Lung (tissue), 12 donors: Measurements from ENCODE around the gene PNKP. TPM values are rescaled to one million over a fixed set of nuclear protein-coding genes. Genes with fewer than 3 reads are reported as not detected.

ENCODE experiments used
- ATAC-seq: fragments of 200-7000 bp; cut with Tn5 transposase; one replicate; pipeline ENCODE4 v1.9.1; 2020; ENCODE audit warnings: moderate number of reproducible peaks; ENCODE audit not compliant: insufficient read depth, low FRiP score
- DNase-seq, 3 donors: peaks; one replicate each; pipeline ENCODE4 v3.0.0-alpha.2; 2013 to 2017
- H3K27ac ChIP-seq, 2 donors: one replicate each; pipeline ENCODE4 v1.5.1; 2013; ENCODE audit warnings: mild to moderate bottlenecking in 2 of 2, moderate library complexity in 2 of 2, control low read depth in 1 of 2, inconsistent platforms in 1 of 2, low read depth in 1 of 2, low read length in 1 of 2
- H3K27me3 ChIP-seq, 3 donors: one replicate each; pipeline ENCODE4 v1.5.1; 2013; ENCODE audit warnings: low read length in 2 of 3; ENCODE audit not compliant: control insufficient read depth in 3 of 3, insufficient read depth in 3 of 3
- H3K36me3 ChIP-seq, 4 donors: one replicate each; pipeline ENCODE4 v1.5.1; 2013; ENCODE audit warnings: low read length in 4 of 4, mild to moderate bottlenecking in 1 of 4, moderate library complexity in 1 of 4; ENCODE audit not compliant: control insufficient read depth in 4 of 4, insufficient read depth in 4 of 4
- H3K4me1 ChIP-seq, 5 donors: one replicate each; pipeline ENCODE4 v1.5.1; 2013; ENCODE audit warnings: low read length in 5 of 5, mild to moderate bottlenecking in 2 of 5, moderate library complexity in 1 of 5; ENCODE audit not compliant: control insufficient read depth in 5 of 5, insufficient read depth in 5 of 5
- H3K4me3 ChIP-seq: one replicate; pipeline ENCODE4 v1.5.1; 2013; ENCODE audit warnings: mild to moderate bottlenecking, control low read depth, moderate library complexity
- H3K9ac ChIP-seq, 2 donors: one replicate each; pipeline ENCODE4 v1.5.1; 2013; ENCODE audit warnings: low read length in 2 of 2, control low read depth in 1 of 2; ENCODE audit not compliant: insufficient read depth in 1 of 2
- H3K9me3 ChIP-seq, 4 donors: one replicate each; pipeline ENCODE4 v1.5.1; 2013; ENCODE audit warnings: low read length in 3 of 4, mild to moderate bottlenecking in 1 of 4, moderate library complexity in 1 of 4; ENCODE audit not compliant: control insufficient read depth in 4 of 4, insufficient read depth in 3 of 4
- CTCF ChIP-seq: IDR thresholded peaks from 2 replicates; pipeline ENCODE4 v1.5.1; 2012; ENCODE audit warnings: mild to moderate bottlenecking; ENCODE audit errors: control extremely low read depth, extremely low read depth
- WGBS, 2 donors: extraction: QIAGEN DNeasy Blood & Tissue Kit; methylation state at CpG; one replicate each; pipeline ENCODE4 v1.1.7; 2013; 5-methylcytosine and 5-hydroxymethylcytosine counted together
- polyA plus RNA-seq, 2 donors: library from polyadenylated mRNA; stranded (reverse); fragments of 200-250 nt; gene quantifications; one replicate each; pipeline ENCODE4 v1.2.1, GENCODE V29; 2013
- total RNA-seq, 2 donors: library from RNA; depleted of rRNA in 1 of 2; stranded (reverse); fragments of >200 nt in 1 of 2; gene quantifications; one replicate each; pipeline ENCODE4 v1.2.1, GENCODE V29; 2014 to 2021
- donor health status: control.
- donor health status: control.
- donor health status: Bipolar disorder and iron deficiency.
- donor health status: healthy.
- donor health status: DM: yes; HTN: yes; CAD: no.

Gene PNKP
- total and polyA plus RNA-seq, 4 donors: 44.7 to 120 (median 64.2) TPM

GRCh38 chr19:49855676-49856573 is 11.5 kb downstream of the PNKP start:
- no peak for DNase-seq
- Histone ChIP-seq H3K4me3 (no peak overlapping the region), H3K4me1 (peaks cover 0 to 25% (median 13%) of the 10 kb centered on the region in 5 donors), H3K9ac (no peak overlapping the region), H3K36me3 (peaks cover 0 to 56% (median 30%) of the 10 kb centered on the region in 4 donors), H3K9me3 (no peaks in the 10 kb centered on the region), H3K27ac (no peak overlapping the region), H3K27me3 (no peaks in the 10 kb centered on the region)
- TF ChIP-seq CTCF: no peak
- 86 to 87% methylated on average over 21 of the region's 21 CpGs for WGBS, 2 donors
- ATAC-seq: no peak

GRCh38 chr19:49855277-49855675 is 12.1 kb downstream of the PNKP start:
- TF ChIP-seq CTCF: no peak
- 91 to 92% methylated on average over 12 of the region's 12 CpGs for WGBS, 2 donors
- peaks cover 0 to 49% (median 30%) of the 10 kb centered on the region in 4 donors for H3K36me3 ChIP-seq
- no peak for DNase-seq
- no peaks in the 10 kb centered on the region for H3K9me3 ChIP-seq
- H3K4me1 ChIP-seq: peaks cover 0 to 22% (median 13%) of the 10 kb centered on the region in 5 donors
- no peak for ATAC-seq
- no peak overlapping the region for H3K27ac ChIP-seq
- no peak overlapping the region for H3K9ac ChIP-seq
- H3K27me3 ChIP-seq: no peaks in the 10 kb centered on the region
- no peak overlapping the region for H3K4me3 ChIP-seq

GRCh38 chr19:49854378-49855263 is 12.8 kb downstream of the PNKP start:
- peaks cover 0 to 42% (median 31%) of the 10 kb centered on the region in 4 donors for H3K36me3 ChIP-seq
- peaks cover 0 to 3% (median 0%) of the 10 kb centered on the region in 4 donors for H3K9me3 ChIP-seq
- DNase-seq: no peak
- H3K4me1 ChIP-seq: peaks cover 0 to 22% (median 13%) of the 10 kb centered on the region in 5 donors
- ATAC-seq: no peak
- no peak for TF ChIP-seq CTCF
- no peak overlapping the region for H3K4me3 ChIP-seq
- H3K27me3 ChIP-seq: no peaks in the 10 kb centered on the region
- no peak overlapping the region for H3K27ac ChIP-seq
- no peak overlapping the region for H3K9ac ChIP-seq
- 90 to 92% methylated on average over 36 to 39 of the region's 39 CpGs for WGBS, 2 donors
